ENCODE data around the gene EPB41L4A.

GRCh38 chr5:112283034-112283582, 136.0 kb downstream of the EPB41L4A start:
- TF ChIP-seq, protein P1, sequence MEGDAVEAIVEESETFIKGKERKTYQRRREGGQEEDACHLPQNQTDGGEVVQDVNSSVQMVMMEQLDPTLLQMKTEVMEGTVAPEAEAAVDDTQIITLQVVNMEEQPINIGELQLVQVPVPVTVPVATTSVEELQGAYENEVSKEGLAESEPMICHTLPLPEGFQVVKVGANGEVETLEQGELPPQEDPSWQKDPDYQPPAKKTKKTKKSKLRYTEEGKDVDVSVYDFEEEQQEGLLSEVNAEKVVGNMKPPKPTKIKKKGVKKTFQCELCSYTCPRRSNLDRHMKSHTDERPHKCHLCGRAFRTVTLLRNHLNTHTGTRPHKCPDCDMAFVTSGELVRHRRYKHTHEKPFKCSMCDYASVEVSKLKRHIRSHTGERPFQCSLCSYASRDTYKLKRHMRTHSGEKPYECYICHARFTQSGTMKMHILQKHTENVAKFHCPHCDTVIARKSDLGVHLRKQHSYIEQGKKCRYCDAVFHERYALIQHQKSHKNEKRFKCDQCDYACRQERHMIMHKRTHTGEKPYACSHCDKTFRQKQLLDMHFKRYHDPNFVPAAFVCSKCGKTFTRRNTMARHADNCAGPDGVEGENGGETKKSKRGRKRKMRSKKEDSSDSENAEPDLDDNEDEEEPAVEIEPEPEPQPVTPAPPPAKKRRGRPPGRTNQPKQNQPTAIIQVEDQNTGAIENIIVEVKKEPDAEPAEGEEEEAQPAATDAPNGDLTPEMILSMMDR (IDR thresholded peaks at IDR 0.05) = no peak
- no peak for TF ChIP-seq TCF7L2 (IDR thresholded peaks at IDR 0.05; ENCODE audit: low read depth, low read length)
- no peak for TF ChIP-seq REST (IDR thresholded peaks at IDR 0.05; ENCODE audit: insufficient read depth in 1 of 2, low read depth in 2 of 2, low read length in 1 of 2)
- no peak for TF ChIP-seq POLR2AphosphoS5 (IDR thresholded peaks at IDR 0.05; ENCODE audit: low read depth, low read length)
